GM18517 (cell line): ENCODE measurements around the gene NDE1.
"Not testable (repeated sequence)": the region's sequence is repeated elsewhere in the genome, so short reads cannot be mapped to it uniquely, and the experiment has no call there.

Experiments used
- ATAC-seq: cut with Tn5 transposase; IDR thresholded peaks from one replicate; pipeline ENCODE4 v1.9.1; 2021; ENCODE audit warnings: mild to moderate bottlenecking, moderate library complexity; ENCODE audit not compliant: unreplicated experiment

The NDE1 gene, protein sequence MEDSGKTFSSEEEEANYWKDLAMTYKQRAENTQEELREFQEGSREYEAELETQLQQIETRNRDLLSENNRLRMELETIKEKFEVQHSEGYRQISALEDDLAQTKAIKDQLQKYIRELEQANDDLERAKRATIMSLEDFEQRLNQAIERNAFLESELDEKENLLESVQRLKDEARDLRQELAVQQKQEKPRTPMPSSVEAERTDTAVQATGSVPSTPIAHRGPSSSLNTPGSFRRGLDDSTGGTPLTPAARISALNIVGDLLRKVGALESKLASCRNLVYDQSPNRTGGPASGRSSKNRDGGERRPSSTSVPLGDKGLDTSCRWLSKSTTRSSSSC

GRCh38 chr16:15650019-15650697 is at the start of gene NDE1:
TSS of gene NDE1 (plus strand) at chr16:15650245. CDS start at chr16:15664779, 14,534 bp downstream.
- peak; percentile 49 for ATAC-seq

DNA sequence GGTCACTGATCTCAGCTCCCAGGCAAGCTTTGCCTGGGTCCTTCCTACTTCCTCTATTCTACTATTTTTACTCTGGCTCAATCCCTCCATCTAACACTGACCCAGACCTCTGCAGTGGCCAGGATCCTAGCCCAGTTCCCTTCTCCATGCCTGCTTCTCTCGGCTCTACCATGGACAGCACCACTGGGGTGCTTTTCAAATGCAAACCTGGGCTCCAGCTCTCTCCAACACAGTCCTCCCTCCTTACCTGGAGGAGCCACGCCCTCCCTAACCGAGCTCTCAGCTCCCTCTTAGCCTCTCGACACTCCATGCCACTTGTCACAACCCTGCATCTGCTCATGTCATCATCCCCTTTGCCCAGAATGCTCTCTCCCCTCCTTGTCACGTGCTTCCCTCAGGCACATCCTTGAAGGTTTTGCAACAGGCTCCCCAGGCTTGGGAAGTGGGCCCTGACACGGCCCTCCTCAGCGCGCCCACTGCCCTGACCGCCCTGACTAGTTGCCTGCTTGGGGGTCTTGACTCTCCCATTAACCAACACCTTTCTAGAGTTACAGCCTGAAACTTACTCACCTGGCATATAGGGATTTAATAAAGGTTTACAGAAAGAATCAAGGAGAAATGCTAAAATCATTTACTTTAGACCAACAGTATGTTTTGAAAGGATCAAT is 48.7 kb upstream of the NDE1 start:
- no peak for ATAC-seq

GRCh38 chr16:15602285-15603044 is 47.6 kb upstream of the NDE1 start:
- no peak for ATAC-seq

DNA sequence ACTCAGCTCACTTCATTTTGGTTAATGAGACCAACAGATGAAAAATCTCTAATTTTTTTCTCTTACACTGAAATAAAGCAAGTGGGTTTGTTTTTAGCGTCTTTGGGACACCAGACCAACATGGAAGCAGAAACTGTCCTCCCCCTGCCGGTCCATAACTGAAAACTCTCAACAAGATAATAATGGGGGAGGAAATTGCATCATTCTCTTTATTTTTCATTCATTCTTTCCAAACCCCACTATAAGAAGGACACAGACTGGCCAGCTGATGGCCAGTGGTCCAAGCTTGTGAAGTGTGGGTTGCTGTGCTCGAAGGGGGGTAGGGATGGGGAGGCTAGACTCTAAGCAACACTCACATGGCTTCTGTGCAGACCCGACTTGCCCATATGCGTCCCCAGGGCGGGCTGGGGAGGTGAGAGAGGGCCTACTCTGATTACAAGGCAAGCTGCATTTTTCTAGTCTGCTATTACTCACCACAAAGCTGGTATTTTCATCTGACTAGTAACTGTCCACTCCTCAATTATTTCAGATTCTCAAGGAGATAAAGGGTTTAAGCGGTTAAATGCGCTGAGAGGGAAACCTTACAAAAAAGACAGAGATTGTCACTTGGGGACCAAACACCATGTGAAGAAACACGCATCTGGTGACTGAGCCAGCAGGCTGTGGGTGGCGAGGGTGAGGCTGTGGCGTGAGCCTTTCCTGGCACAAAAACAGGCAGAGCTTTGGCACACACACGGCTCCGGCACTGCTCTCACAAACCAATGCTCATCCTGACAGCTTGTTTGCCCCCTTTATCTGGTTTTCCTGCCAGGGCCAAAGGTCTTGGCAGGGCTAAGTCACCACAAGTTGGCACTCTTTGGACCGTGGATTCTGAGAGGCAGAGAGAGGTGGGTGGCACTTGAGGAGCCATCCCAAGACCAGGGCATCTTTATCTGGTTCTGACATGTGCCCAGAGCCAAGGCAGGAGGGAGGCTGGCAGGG is 45.3 kb upstream of the NDE1 start:
- ATAC-seq = no peak

GRCh38 chr16:15605839-15606517 is 44.1 kb upstream of the NDE1 start:
- ATAC-seq = no peak

- ATAC-seq = no peak
These were observed 43.4 kb upstream of the NDE1 start for GRCh38 chr16:15606518-15607220.

DNA sequence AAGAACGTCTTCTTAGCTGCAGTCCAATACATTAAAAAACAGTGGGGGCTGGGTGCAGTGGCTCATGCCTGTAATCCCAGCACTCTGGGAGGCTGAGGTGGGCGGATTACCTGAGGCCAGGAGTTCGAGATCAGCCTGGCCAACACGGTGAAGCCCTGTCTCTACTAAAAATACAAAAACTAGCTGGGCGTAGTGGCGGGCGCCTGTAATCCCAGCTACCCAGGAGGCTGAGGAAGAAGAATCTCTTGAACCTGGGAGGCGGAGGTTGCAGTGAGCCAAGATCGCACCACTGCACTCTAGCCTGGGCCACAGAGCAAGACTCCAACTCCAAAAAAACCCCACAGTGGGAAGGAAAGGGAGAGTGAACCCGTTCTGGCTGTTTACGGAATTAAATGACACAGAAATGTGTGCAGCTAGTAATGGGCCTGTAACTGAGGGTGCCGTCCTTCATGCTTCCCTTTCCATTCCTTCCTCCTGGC is 42.8 kb upstream of the NDE1 start:
- not testable (repeated sequence) for ATAC-seq

- ATAC-seq = no peak
These were observed 42.2 kb upstream of the NDE1 start for GRCh38 chr16:15607700-15608396.

GRCh38 chr16:15608398-15609285 is 41.4 kb upstream of the NDE1 start:
- ATAC-seq = no peak

DNA sequence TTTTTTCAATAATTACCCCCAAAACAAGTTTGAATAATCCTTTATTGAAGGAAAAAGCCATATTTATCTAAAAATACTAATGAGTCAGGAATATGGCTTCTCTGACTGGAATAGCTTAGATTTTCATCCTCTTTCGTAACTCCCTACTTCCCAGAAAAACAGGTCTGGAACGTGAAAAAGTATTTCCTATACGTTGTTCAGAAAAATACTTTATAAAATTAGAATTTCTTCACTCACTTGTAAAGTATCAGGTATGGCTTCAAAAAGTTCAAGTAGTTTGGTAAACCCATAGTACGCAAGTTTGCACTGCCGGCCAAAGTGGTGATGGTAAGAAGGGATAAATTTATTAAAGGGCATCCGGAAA is 40.8 kb upstream of the NDE1 start:
- ATAC-seq = no peak

DNA sequence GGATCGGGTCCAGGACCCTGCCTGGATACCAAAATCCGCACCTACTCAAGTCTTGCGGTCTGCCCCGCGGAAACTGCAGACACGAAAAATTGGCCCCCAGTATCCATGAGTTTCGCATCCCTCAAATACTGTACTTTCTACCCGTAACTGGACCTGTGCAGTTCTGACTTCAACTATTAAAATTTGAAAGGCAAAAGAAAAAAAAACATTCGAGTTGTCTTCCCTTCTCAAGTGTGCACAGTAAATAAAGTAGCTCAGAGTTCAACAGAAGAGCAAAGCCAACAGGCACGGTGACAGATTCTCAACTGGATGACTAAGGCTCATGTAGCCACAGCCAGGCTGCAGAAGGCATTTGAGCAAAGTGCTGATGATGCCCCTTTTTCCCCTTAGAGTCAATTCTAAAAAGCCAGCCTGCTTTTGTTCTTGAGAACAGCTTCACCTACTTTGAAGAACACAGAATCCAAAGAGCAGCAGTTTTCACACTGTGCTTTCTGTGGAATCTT is 39.6 kb upstream of the NDE1 start:
- ATAC-seq = no peak

DNA sequence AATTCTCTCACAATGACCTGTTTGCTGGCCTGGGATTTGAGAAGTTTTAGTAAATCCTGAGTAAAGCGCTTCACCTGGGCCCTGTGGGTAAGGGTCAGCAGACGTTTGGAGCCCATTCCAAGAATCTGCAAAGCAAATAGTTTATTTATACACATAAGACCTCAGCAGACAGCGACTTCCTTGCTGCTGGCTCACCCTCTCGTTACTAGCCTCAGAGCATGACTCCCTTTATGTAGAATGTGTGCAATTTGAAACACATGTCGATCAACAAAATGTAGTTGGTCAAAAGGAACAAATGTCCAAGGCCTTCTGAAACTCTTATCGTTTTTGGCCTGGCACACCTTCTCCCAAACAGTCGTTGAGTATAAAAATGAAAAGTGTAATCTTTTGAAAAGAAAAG is 38.4 kb upstream of the NDE1 start:
- no peak for ATAC-seq

DNA sequence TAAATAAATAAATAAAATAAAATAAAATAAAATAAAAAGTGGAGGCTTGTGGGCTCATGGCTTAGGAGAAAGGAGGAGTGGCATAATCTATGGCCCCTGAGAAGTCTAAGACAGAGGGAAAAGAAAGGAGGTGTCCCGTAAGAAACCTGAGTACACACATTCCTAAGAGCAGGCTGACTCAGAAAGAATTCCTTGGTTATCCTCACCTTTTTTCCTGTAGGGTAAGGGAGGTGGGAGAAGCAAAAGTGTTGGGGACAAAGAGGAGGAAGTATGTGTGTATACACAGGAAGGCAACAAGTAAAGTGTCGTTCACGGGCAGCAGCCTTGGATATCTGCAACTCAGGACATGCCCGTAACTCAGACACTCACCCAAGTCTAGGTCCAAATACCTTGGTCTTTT is 36.4 kb upstream of the NDE1 start:
- ATAC-seq = no peak

GRCh38 chr16:15616012-15616411 is 34.0 kb upstream of the NDE1 start:
- no peak for ATAC-seq

GRCh38 chr16:15616475-15617165 is 33.4 kb upstream of the NDE1 start:
- ATAC-seq = no peak

- ATAC-seq = no peak
These were observed 32.1 kb upstream of the NDE1 start for GRCh38 chr16:15617901-15618300.
